AG04450 (cell line): ENCODE measurements around the gene CFHR4. TPM values are rescaled to one million over a fixed set of nuclear protein-coding genes. Genes with fewer than 3 reads are reported as not detected.
"Not testable (repeated sequence)": the region's sequence is repeated elsewhere in the genome, so short reads cannot be mapped to it uniquely, and the experiment has no call there.

ENCODE experiments used
- CTCF ChIA-PET: fragments of 300-600, 350-600 bp; formaldehyde crosslinking; extraction: SDS; loops from one replicate; lab custom pipeline; 2022; ENCODE audit warnings: antibody characterized with exemption, inconsistent platforms; lab: Charles Lee
- POLR2A ChIA-PET: fragments of 350-600 bp; formaldehyde crosslinking; extraction: SDS; loops from one replicate; lab custom pipeline; 2021; ENCODE audit warnings: antibody characterized with exemption, inconsistent platforms; lab: Yijun Ruan, JAX
- DNase-seq: peaks from one replicate; pipeline ENCODE4 v3.0.0-alpha.2; 2011; ENCODE audit warnings: low read depth, low spot score
- H3K27ac ChIP-seq: one replicate; pipeline ENCODE4 v1.5.1; 2012; ENCODE audit warnings: low read depth, low read length, control low read depth
- H3K27me3 ChIP-seq: one replicate; pipeline ENCODE4 v1.6.0; 2012; ENCODE audit warnings: low read length; ENCODE audit not compliant: control insufficient read depth, insufficient read depth
- H3K4me3 ChIP-seq: 2 replicates; pipeline ENCODE4 v1.5.1; 2011; ENCODE audit warnings: mild to moderate bottlenecking, low read depth, low read length, control low read depth
- H3K9me3 ChIP-seq: 2 replicates; pipeline ENCODE4 v1.5.1; 2012; ENCODE audit warnings: low read length; ENCODE audit not compliant: control insufficient read depth, insufficient read depth
- polyA plus RNA-seq: library from polyadenylated mRNA; depleted of rRNA; stranded (reverse); fragments of >200 nt; gene quantifications from 2 replicates; pipeline ENCODE4 v1.2.3, GENCODE V29; 2011
- TF ChIP-seq, protein P1 (sequence below): IDR thresholded peaks from 2 replicates; pipeline ENCODE4 v1.5.1; 2011; ENCODE audit warnings: low read depth, low read length, control low read depth, inconsistent platforms

The CFHR4 gene
- polyA plus RNA-seq, 1 experiment: not detected

DNA sequence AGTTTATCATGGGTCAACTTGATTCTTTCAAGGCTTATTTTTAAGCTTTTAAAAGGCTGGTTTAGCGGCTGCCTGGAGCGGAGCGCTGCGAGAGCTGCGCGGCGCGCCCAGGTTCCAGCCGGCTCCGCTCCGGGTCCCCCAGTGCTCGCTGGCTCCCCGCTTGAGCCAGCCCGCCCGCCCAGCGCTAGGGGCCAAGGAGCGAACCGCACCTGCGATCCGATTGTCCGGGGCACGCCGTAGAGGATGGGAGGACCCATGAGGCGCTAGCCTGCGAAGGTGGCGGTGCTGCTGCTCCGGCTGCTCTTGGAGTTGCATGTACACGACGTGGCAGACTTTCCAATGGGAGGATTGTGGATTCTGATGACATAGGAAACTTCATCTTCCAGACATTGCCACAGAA lies 9.9 kb upstream of the CFHR4 start:
- Histone ChIP-seq H3K4me3 (peak overlapping the region; percentile 21; the same call in 1 of the 2 replicates), H3K27me3 (no peaks in the 10 kb centered on the region), H3K27ac (no peak overlapping the region), H3K9me3 (no peaks in the 10 kb centered on the region)
- ChIA-PET POLR2A (no interaction called here), CTCF (no interaction called here)
- TF ChIP-seq, protein P1, sequence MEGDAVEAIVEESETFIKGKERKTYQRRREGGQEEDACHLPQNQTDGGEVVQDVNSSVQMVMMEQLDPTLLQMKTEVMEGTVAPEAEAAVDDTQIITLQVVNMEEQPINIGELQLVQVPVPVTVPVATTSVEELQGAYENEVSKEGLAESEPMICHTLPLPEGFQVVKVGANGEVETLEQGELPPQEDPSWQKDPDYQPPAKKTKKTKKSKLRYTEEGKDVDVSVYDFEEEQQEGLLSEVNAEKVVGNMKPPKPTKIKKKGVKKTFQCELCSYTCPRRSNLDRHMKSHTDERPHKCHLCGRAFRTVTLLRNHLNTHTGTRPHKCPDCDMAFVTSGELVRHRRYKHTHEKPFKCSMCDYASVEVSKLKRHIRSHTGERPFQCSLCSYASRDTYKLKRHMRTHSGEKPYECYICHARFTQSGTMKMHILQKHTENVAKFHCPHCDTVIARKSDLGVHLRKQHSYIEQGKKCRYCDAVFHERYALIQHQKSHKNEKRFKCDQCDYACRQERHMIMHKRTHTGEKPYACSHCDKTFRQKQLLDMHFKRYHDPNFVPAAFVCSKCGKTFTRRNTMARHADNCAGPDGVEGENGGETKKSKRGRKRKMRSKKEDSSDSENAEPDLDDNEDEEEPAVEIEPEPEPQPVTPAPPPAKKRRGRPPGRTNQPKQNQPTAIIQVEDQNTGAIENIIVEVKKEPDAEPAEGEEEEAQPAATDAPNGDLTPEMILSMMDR: no peak
- no peak for DNase-seq

DNA sequence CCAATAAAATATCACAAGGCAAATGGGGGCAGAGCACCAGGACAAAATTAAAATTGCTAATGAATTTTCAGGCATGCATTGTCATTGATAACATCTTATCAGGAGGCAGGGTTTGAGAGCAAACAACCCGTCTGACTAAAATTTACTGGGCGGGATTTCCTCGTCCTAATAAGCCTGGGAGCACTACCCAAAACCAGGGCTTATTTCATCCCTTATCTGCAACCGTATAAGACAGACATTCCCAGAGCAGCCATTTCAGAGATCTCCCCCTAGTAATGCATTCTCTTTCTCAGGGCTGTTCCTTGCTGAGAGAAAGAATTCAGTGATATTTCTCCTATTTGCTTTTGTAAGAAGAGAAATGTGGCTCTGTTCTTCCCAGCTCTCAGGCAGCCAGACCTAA lies 1.3 kb upstream of the CFHR4 start:
- H3K27ac ChIP-seq, DNase-seq, POLR2A ChIA-PET, H3K27me3 ChIP-seq, H3K4me3 ChIP-seq, H3K9me3 ChIP-seq: not testable (repeated sequence)
- CTCF ChIA-PET: interaction anchor here (0.6 kb wide), 1 partner anchor 61 kb away, joined by 3 read pairs; no protein-coding TSS in a partner anchor

DNA sequence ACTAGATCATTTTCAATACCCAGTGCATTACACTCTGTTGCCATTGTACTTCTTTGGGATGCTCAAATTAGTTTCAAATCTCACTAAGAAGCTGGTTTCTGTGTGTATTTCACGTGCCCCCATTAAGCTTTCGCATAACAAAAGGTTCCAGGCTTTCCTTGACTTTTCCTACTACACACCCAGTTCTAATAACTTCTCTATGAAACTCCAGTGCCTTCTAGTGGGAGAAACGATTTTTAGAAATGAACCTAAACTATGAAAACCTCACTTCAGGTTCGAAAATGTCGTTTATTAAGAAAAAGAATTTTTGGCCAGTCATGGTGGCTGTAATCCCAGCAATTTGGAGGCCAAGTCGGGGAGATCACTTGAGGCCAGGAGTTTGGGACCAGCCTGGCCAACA lies 2.8 kb downstream of the CFHR4 start:
- CTCF ChIA-PET: no interaction called here
- H3K27me3 ChIP-seq: no peaks in the 10 kb centered on the region

DNA sequence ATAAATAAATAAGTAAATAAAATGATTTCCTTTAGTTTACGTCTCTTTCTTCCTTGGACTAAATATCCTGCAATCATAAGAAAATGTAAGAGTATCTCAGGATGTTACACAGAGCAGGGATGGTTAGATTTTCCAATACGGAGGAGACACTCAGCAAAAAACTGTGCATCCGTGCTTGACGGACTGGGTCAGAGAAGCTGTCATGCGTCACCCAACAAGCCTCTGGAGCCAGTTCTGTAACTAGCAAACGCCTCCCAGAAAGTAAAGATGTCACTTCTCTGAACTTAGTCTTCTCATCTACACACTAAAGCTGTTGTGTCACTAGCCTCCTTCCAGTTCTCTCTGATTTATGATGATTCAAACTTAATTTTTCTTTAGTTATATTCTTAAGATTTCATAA lies 3.4 kb downstream of the CFHR4 start:
- no peaks in the 10 kb centered on the region for H3K27me3 ChIP-seq
- no peaks in the 10 kb centered on the region for H3K9me3 ChIP-seq
- ChIA-PET POLR2A (no interaction called here), CTCF (no interaction called here)
- no peak overlapping the region for H3K27ac ChIP-seq
- H3K4me3 ChIP-seq: no peak overlapping the region
- TF ChIP-seq, protein P1: no peak
- DNase-seq: no peak

More for the DNA sequence above, 2.8 kb downstream of the CFHR4 start:
- Histone ChIP-seq H3K27ac (no peak overlapping the region), H3K4me3 (no peak overlapping the region), H3K9me3 (no peaks in the 10 kb centered on the region)
- POLR2A ChIA-PET: no interaction called here
- TF ChIP-seq, protein P1: no peak
- DNase-seq: no peak

DNA sequence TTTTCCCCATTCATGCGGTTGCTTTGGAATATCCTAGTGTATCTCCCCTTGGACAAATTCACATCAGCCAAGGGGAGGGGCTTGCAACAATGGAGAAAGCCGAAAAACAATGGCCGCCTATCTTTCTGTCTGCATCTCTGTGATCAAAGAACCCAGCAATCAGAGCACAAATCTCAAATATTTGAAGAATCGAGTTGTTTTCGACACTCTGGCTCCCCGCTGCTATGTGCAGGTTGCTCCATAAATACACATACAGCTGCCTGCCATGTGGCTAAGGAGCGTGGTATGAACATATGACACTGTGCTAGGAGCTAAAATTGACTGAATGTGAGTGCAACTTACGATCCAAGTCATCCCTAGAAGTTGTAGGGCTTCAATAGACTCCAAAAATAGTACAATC lies 8.5 kb downstream of the CFHR4 start:
- TF ChIP-seq, protein P1: no peak
- no peak overlapping the region for H3K27ac ChIP-seq
- no peaks in the 10 kb centered on the region for H3K9me3 ChIP-seq
- ChIA-PET CTCF (no interaction called here), POLR2A (no interaction called here)
- H3K27me3 ChIP-seq: peaks cover 6% of the 10 kb centered on the region
- H3K4me3 ChIP-seq: no peak overlapping the region
- no peak for DNase-seq
